GM23338 (cell line): ENCODE results near the gene CCIN. TPM values are rescaled to one million over a fixed set of nuclear protein-coding genes. Genes with fewer than 3 reads are reported as not detected.

Source experiments
- CREB1 ChIP-seq: fragments of 250-450 bp; sonication (Bioruptor Pico); IDR thresholded peaks from 2 replicates; pipeline ENCODE4 v1.5.0; 2020; ENCODE audit warnings: low read depth, mild to moderate bottlenecking, moderate library complexity
- EZH2 ChIP-seq: fragments of 200-600 bp; sonication (generic); IDR thresholded peaks from one replicate; pipeline ENCODE4 v1.8.0; 2017; ENCODE audit warnings: antibody characterized with exemption, mild to moderate bottlenecking, low read depth; ENCODE audit not compliant: unreplicated experiment
- EZH2phosphoT487 ChIP-seq: fragments of 200-600 bp; sonication (generic); IDR thresholded peaks from one replicate; pipeline ENCODE4 v1.8.1; 2018; ENCODE audit warnings: antibody characterized with exemption; ENCODE audit not compliant: unreplicated experiment
- JUNB ChIP-seq: IDR thresholded peaks from one replicate; pipeline ENCODE4 v1.6.1; 2016; ENCODE audit warnings: antibody characterized with exemption; ENCODE audit not compliant: unreplicated experiment
- POLR2AphosphoS5 ChIP-seq: IDR thresholded peaks from 2 replicates; pipeline ENCODE4 v1.6.1; 2016; ENCODE audit warnings: antibody characterized with exemption, low read depth
- REST ChIP-seq: IDR thresholded peaks from one replicate; pipeline ENCODE4 v1.6.1; 2018; ENCODE audit warnings: antibody characterized with exemption; ENCODE audit not compliant: unreplicated experiment
- STAT1 ChIP-seq: IDR thresholded peaks from one replicate; pipeline ENCODE4 v1.6.1; 2016; ENCODE audit warnings: antibody characterized with exemption; ENCODE audit not compliant: unreplicated experiment
- polyA plus RNA-seq: library from polyadenylated mRNA; unstranded; fragments of >200 nt; fragmentation: Nextera tagmentation; extraction: Ambion mirVana; gene quantifications from 2 replicates; pipeline ENCODE4 v1.2.1, GENCODE V29; 2016
- total RNA-seq: library from RNA; depleted of rRNA; stranded (reverse); fragments of >200 nt; shearing (Covaris generic); gene quantifications from 2 replicates; pipeline ENCODE4 v1.2.3, GENCODE V29; 2014
- TF ChIP-seq, protein P1 (sequence below): fragments of 250-450 bp; sonication (Bioruptor Pico); IDR thresholded peaks from 2 replicates; pipeline ENCODE4 v1.5.0; 2020; ENCODE audit warnings: mild to moderate bottlenecking, moderate library complexity
- TF ChIP-seq, protein P2 (sequence below), 2 experiments: fragments of 200-600 bp in 1 of 2; sonication (generic) in 1 of 2; conservative IDR thresholded peaks; 2 replicates each; pipeline versions ENCODE4 v1.5.1 to v1.6.1; 2016 to 2017; ENCODE audit warnings: antibody characterized with exemption in 2 of 2, low read depth in 2 of 2, mild to moderate bottlenecking in 2 of 2, moderate library complexity in 1 of 2

Gene CCIN
- total and polyA plus RNA-seq, 2 experiments from 2014 or later = 0.14 TPM; not detected in 1

DNA sequence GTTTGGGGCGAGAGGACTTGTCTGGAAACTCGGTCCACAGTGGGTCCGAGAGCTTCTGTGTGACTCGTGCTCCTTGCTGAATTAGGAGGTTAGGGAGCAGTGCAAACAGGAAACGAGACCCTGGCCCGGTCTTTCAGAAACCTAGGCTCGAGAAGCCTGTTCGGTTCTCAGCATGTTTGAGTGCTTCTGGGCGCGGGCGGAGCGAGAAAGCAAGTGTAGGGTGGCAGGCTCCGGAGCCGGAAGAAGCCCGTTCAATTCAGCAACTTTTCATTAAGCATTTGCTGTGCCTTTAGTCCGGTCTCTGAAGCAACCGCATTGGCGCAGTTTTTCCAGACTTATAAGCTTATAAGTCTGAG lies 22.1 kb downstream of the CCIN start (continued):
- TF ChIP-seq, protein P1, sequence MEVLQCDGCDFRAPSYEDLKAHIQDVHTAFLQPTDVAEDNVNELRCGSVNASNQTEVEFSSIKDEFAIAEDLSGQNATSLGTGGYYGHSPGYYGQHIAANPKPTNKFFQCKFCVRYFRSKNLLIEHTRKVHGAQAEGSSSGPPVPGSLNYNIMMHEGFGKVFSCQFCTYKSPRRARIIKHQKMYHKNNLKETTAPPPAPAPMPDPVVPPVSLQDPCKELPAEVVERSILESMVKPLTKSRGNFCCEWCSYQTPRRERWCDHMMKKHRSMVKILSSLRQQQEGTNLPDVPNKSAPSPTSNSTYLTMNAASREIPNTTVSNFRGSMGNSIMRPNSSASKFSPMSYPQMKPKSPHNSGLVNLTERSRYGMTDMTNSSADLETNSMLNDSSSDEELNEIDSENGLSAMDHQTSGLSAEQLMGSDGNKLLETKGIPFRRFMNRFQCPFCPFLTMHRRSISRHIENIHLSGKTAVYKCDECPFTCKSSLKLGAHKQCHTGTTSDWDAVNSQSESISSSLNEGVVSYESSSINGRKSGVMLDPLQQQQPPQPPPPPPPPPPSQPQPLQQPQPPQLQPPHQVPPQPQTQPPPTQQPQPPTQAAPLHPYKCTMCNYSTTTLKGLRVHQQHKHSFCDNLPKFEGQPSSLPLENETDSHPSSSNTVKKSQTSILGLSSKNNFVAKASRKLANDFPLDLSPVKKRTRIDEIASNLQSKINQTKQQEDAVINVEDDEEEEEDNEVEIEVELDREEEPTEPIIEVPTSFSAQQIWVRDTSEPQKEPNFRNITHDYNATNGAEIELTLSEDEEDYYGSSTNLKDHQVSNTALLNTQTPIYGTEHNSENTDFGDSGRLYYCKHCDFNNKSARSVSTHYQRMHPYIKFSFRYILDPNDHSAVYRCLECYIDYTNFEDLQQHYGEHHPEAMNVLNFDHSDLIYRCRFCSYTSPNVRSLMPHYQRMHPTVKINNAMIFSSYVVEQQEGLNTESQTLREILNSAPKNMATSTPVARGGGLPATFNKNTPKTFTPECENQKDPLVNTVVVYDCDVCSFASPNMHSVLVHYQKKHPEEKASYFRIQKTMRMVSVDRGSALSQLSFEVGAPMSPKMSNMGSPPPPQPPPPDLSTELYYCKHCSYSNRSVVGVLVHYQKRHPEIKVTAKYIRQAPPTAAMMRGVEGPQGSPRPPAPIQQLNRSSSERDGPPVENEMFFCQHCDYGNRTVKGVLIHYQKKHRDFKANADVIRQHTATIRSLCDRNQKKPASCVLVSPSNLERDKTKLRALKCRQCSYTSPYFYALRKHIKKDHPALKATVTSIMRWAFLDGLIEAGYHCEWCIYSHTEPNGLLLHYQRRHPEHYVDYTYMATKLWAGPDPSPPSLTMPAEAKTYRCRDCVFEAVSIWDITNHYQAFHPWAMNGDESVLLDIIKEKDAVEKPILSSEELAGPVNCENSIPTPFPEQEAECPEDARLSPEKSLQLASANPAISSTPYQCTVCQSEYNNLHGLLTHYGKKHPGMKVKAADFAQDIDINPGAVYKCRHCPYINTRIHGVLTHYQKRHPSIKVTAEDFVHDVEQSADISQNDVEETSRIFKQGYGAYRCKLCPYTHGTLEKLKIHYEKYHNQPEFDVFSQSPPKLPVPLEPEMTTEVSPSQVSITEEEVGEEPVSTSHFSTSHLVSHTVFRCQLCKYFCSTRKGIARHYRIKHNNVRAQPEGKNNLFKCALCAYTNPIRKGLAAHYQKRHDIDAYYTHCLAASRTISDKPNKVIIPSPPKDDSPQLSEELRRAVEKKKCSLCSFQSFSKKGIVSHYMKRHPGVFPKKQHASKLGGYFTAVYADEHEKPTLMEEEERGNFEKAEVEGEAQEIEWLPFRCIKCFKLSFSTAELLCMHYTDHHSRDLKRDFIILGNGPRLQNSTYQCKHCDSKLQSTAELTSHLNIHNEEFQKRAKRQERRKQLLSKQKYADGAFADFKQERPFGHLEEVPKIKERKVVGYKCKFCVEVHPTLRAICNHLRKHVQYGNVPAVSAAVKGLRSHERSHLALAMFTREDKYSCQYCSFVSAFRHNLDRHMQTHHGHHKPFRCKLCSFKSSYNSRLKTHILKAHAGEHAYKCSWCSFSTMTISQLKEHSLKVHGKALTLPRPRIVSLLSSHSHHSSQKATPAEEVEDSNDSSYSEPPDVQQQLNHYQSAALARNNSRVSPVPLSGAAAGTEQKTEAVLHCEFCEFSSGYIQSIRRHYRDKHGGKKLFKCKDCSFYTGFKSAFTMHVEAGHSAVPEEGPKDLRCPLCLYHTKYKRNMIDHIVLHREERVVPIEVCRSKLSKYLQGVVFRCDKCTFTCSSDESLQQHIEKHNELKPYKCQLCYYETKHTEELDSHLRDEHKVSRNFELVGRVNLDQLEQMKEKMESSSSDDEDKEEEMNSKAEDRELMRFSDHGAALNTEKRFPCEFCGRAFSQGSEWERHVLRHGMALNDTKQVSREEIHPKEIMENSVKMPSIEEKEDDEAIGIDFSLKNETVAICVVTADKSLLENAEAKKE (CRISPR knock-in tag) = no peak
- TF ChIP-seq STAT1 (no peak), CREB1 (no peak), JUNB (no peak), EZH2 (no peak), POLR2AphosphoS5 (no peak), EZH2phosphoT487 (no peak), REST (no peak)
- TF ChIP-seq, protein P2, sequence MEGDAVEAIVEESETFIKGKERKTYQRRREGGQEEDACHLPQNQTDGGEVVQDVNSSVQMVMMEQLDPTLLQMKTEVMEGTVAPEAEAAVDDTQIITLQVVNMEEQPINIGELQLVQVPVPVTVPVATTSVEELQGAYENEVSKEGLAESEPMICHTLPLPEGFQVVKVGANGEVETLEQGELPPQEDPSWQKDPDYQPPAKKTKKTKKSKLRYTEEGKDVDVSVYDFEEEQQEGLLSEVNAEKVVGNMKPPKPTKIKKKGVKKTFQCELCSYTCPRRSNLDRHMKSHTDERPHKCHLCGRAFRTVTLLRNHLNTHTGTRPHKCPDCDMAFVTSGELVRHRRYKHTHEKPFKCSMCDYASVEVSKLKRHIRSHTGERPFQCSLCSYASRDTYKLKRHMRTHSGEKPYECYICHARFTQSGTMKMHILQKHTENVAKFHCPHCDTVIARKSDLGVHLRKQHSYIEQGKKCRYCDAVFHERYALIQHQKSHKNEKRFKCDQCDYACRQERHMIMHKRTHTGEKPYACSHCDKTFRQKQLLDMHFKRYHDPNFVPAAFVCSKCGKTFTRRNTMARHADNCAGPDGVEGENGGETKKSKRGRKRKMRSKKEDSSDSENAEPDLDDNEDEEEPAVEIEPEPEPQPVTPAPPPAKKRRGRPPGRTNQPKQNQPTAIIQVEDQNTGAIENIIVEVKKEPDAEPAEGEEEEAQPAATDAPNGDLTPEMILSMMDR (conservative IDR thresholded peaks at IDR 0.05; ENCODE audit: low read depth in 2 of 2) = no peak
